H9 (cell line): Measurements from ENCODE around the gene CFAP410. TPM values are rescaled to one million over a fixed set of nuclear protein-coding genes. Genes with fewer than 3 reads are reported as not detected.

ENCODE experiments used
- DNase-seq: peaks from one replicate; pipeline ENCODE4 v3.0.0-alpha.2; 2017
- H2AFZ ChIP-seq: one replicate; pipeline ENCODE4 v1.6.1; 2013; ENCODE audit warnings: mild to moderate bottlenecking, low read length, control low read depth, moderate library complexity
- H2AK5ac ChIP-seq: 2 replicates; pipeline ENCODE4 v1.6.1; 2013; ENCODE audit warnings: low read length, control low read depth, mixed read lengths; ENCODE audit not compliant: insufficient read length
- H2BK120ac ChIP-seq: one replicate; pipeline ENCODE4 v1.6.1; 2013; ENCODE audit warnings: low read depth, mild to moderate bottlenecking, low read length, control low read depth, inconsistent platforms; ENCODE audit not compliant: poor library complexity, severe bottlenecking
- H2BK12ac ChIP-seq: 2 replicates; pipeline ENCODE4 v1.6.1; 2013; ENCODE audit warnings: low read length, control low read depth, mixed read lengths, low read depth; ENCODE audit not compliant: insufficient read length
- H2BK15ac ChIP-seq: 2 replicates; pipeline ENCODE4 v1.6.1; 2013; ENCODE audit warnings: low read depth, low read length, control low read depth
- H2BK20ac ChIP-seq: one replicate; pipeline ENCODE4 v1.6.1; 2013; ENCODE audit warnings: low read depth, mild to moderate bottlenecking, low read length, control low read depth, inconsistent platforms; ENCODE audit not compliant: poor library complexity, severe bottlenecking
- H2BK5ac ChIP-seq: 2 replicates; pipeline ENCODE4 v1.6.1; 2013; ENCODE audit warnings: low read length, control low read depth, mixed read lengths; ENCODE audit not compliant: insufficient read length
- H3K14ac ChIP-seq: 2 replicates; pipeline ENCODE4 v1.6.1; 2013; ENCODE audit warnings: low read length, control low read depth; ENCODE audit not compliant: insufficient read depth
- H3K18ac ChIP-seq: 2 replicates; pipeline ENCODE4 v1.6.1; 2013; ENCODE audit warnings: low read depth, mild to moderate bottlenecking, mixed read lengths, low read length, control low read depth; ENCODE audit not compliant: insufficient read length
- H3K23ac ChIP-seq: 2 replicates; pipeline ENCODE4 v1.6.1; 2013; ENCODE audit warnings: low read length, control low read depth, mixed read lengths, low read depth; ENCODE audit not compliant: insufficient read length
- H3K23me2 ChIP-seq: 2 replicates; pipeline ENCODE4 v1.6.1; 2013; ENCODE audit warnings: low read depth, mild to moderate bottlenecking, mixed read lengths, low read length, control low read depth; ENCODE audit not compliant: insufficient read length, poor library complexity, severe bottlenecking
- H3K27ac ChIP-seq: 2 replicates; pipeline ENCODE4 v1.5.1; 2013; ENCODE audit warnings: low read length, control low read depth, mixed read lengths, low read depth; ENCODE audit not compliant: insufficient read length
- H3K27me3 ChIP-seq: 2 replicates; pipeline ENCODE4 v1.6.1; 2013; ENCODE audit warnings: low read length, control low read depth, inconsistent platforms; ENCODE audit not compliant: insufficient read depth
- H3K4ac ChIP-seq: 2 replicates; pipeline ENCODE4 v1.6.1; 2013; ENCODE audit warnings: low read depth, mild to moderate bottlenecking, control low read depth, inconsistent platforms, low read length, moderate library complexity
- H3K4me1 ChIP-seq: 2 replicates; pipeline ENCODE4 v1.6.1; 2013; ENCODE audit warnings: low read length, control low read depth, inconsistent platforms; ENCODE audit not compliant: insufficient read depth
- H3K4me2 ChIP-seq: 2 replicates; pipeline ENCODE4 v1.6.1; 2013; ENCODE audit warnings: low read length, control low read depth, mixed read lengths; ENCODE audit not compliant: insufficient read length, insufficient read depth
- H3K56ac ChIP-seq: 2 replicates; pipeline ENCODE4 v1.6.1; 2013; ENCODE audit warnings: low read depth, mild to moderate bottlenecking, mixed read lengths, low read length, control low read depth; ENCODE audit not compliant: insufficient read length
- H3K79me1 ChIP-seq: 2 replicates; pipeline ENCODE4 v1.6.1; 2013; ENCODE audit warnings: low read depth, mild to moderate bottlenecking, moderate library complexity, low read length, control low read depth, inconsistent platforms; ENCODE audit not compliant: insufficient read depth, poor library complexity, severe bottlenecking
- H3K79me2 ChIP-seq: 2 replicates; pipeline ENCODE4 v1.6.1; 2013; ENCODE audit warnings: low read length, control low read depth, inconsistent platforms; ENCODE audit not compliant: insufficient read depth
- H3K9ac ChIP-seq: 2 replicates; pipeline ENCODE4 v1.6.1; 2013; ENCODE audit warnings: low read length, control low read depth, mixed read lengths; ENCODE audit not compliant: insufficient read length; ENCODE audit errors: extremely low read depth
- H3K9me3 ChIP-seq: one replicate; pipeline ENCODE4 v1.6.1; 2013; ENCODE audit warnings: low read depth, low read length, inconsistent platforms; ENCODE audit not compliant: control insufficient read depth
- H3T11ph ChIP-seq: one replicate; pipeline ENCODE4 v1.6.1; 2013; ENCODE audit warnings: mild to moderate bottlenecking, low read length, control low read depth, inconsistent platforms
- H4K20me1 ChIP-seq: one replicate; pipeline ENCODE4 v1.6.1; 2013; ENCODE audit not compliant: control insufficient read depth, insufficient read length, insufficient read depth
- H4K5ac ChIP-seq: 2 replicates; pipeline ENCODE4 v1.6.1; 2013; ENCODE audit warnings: low read depth, mild to moderate bottlenecking, mixed read lengths, low read length, control low read depth; ENCODE audit not compliant: insufficient read length
- H4K8ac ChIP-seq: replicated peaks from 2 replicates; pipeline ENCODE4 v1.6.1; 2013; ENCODE audit warnings: low read length, control low read depth, mixed read lengths, low read depth; ENCODE audit not compliant: insufficient read length
- H4K91ac ChIP-seq: 2 replicates; pipeline ENCODE4 v1.6.1; 2013; ENCODE audit warnings: low read depth, mild to moderate bottlenecking, moderate library complexity, mixed read lengths, low read length, control low read depth; ENCODE audit not compliant: insufficient read length
- H3K27ac Mint-ChIP-seq, 3 experiments: 2 replicates in 2 of 3; 3 replicates in 1 of 3; pipeline ENCODE4 v1.8.0; 2020 to 2021; ENCODE audit warnings: mixed read lengths in 3 of 3, mild to moderate bottlenecking in 1 of 3, moderate library complexity in 1 of 3
- H3K27me3 Mint-ChIP-seq: 2 replicates; pipeline ENCODE4 v1.8.0; 2021; ENCODE audit warnings: low read depth, mild to moderate bottlenecking, moderate library complexity, mixed read lengths
- H3K36me3 Mint-ChIP-seq, 3 experiments: 2 replicates in 2 of 3; 3 replicates in 1 of 3; pipeline ENCODE4 v1.8.0; 2020 to 2021; ENCODE audit warnings: low read depth in 3 of 3, mixed read lengths in 3 of 3; ENCODE audit not compliant: insufficient read depth in 1 of 3
- H3K4me1 Mint-ChIP-seq, 2 experiments: 2 replicates each; pipeline ENCODE4 v1.8.0; 2020; ENCODE audit warnings: mixed read lengths in 2 of 2
- H3K4me3 Mint-ChIP-seq, 2 experiments: 2 replicates in 1 of 2; 3 replicates in 1 of 2; pipeline ENCODE4 v1.8.0; 2020 to 2021; ENCODE audit warnings: mild to moderate bottlenecking in 2 of 2, mixed read lengths in 2 of 2, moderate library complexity in 1 of 2
- H3K9me3 Mint-ChIP-seq, 2 experiments: 2 replicates in 1 of 2; 3 replicates in 1 of 2; pipeline ENCODE4 v1.8.0; 2020; ENCODE audit warnings: mild to moderate bottlenecking in 2 of 2, mixed read lengths in 2 of 2, moderate library complexity in 1 of 2
- WGBS: extraction: QIAGEN DNeasy Blood & Tissue Kit; methylation state at CpG from one replicate; pipeline ENCODE4 v1.1.7; 2013; ENCODE audit warnings: missing lambda C conversion rate, low lambda C conversion rate, mixed read lengths; ENCODE audit not compliant: insufficient read length; ENCODE audit errors: extremely low coverage; 5-methylcytosine and 5-hydroxymethylcytosine counted together
- total RNA-seq: library from RNA; stranded (reverse); gene quantifications from 2 replicates; pipeline ENCODE4 v1.2.1, GENCODE V29; 2021
- TF ChIP-seq, protein P1 (sequence below): fragments of 200-600 bp; sonication (generic); conservative IDR thresholded peaks from 3 replicates; pipeline ENCODE4 v1.8.0; 2021; ENCODE audit warnings: antibody characterized with exemption, mild to moderate bottlenecking

The CFAP410 gene
- total RNA-seq, 1 experiment from 2014 or later: 17.0 TPM

DNA sequence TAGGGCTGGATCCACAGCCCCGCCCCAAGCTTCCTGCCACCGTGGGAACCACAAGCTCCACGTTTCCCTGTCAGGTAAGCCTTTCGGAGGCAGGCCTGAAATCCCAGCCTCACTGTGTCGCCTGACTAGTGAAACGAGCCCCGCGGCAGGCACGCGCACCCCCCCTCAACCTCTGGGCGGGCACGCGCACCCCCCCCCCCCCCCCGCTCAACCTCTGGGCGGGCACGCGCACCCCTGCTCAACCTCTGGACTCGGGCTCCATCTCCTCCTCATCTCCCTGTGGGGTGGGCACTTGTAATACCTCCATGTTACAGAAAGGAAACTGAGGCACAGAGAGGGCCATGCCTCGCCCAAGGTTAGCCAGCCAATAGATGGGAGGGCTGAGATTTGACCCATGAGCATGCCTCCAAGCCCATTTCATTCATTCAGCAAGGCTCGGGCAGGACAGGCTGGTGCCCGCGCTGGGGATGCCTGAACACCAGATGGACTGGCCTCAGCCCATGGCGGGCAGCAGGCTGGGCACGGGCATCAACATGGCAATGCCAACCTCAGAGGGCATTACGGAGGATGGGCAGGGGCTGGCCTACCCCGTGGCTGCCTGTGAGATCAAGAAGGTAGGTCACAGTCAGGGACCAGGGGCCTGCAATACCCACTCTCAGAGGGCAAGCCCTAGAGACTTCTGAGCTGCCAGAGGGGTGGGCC lies 4.7 kb downstream of the CFAP410 start:
- no peak overlapping the region for H3K27ac ChIP-seq
- H2BK20ac ChIP-seq: no peak overlapping the region
- no peaks in the 10 kb centered on the region for H4K20me1 ChIP-seq
- no peak for DNase-seq
- no peaks in the 10 kb centered on the region for H3K27me3 Mint-ChIP-seq
- peaks cover 0 to 8% (median 0%) of the 10 kb centered on the region in 3 experiments; a peak in 2 of 7 replicates for H3K36me3 Mint-ChIP-seq
- H3K9me3 Mint-ChIP-seq: no peaks in the 10 kb centered on the region
- peaks cover 8 to 12% of the 10 kb centered on the region in 2 experiments for H3K4me1 Mint-ChIP-seq
- no peak overlapping the region for H3K56ac ChIP-seq
- H2AK5ac ChIP-seq: no peak overlapping the region
- no peaks in the 10 kb centered on the region for H3K27me3 ChIP-seq
- no peak overlapping the region for H3K23ac ChIP-seq
- no peaks in the 10 kb centered on the region for H3K4me1 ChIP-seq
- no peak overlapping the region for H4K5ac ChIP-seq
- H4K91ac ChIP-seq: no peak overlapping the region
- H4K8ac ChIP-seq: no peak overlapping the region
- H3K18ac ChIP-seq: no peak overlapping the region
- H3K79me2 ChIP-seq: no peaks in the 10 kb centered on the region
- H3K79me1 ChIP-seq: no peaks in the 10 kb centered on the region
- H2BK120ac ChIP-seq: no peak overlapping the region
- H2BK12ac ChIP-seq: no peak overlapping the region
- no CpG with 5 or more reads among the region's 26 CpGs for WGBS
- H3K4me2 ChIP-seq: no peak overlapping the region
- H3K4ac ChIP-seq: no peak overlapping the region
- no peaks in the 10 kb centered on the region for H3K9me3 ChIP-seq
- H2BK5ac ChIP-seq: no peak overlapping the region
- no peak overlapping the region for H3T11ph ChIP-seq
- no peak overlapping the region for H3K9ac ChIP-seq
- H3K27ac Mint-ChIP-seq: no peak overlapping the region
- TF ChIP-seq, protein P1, sequence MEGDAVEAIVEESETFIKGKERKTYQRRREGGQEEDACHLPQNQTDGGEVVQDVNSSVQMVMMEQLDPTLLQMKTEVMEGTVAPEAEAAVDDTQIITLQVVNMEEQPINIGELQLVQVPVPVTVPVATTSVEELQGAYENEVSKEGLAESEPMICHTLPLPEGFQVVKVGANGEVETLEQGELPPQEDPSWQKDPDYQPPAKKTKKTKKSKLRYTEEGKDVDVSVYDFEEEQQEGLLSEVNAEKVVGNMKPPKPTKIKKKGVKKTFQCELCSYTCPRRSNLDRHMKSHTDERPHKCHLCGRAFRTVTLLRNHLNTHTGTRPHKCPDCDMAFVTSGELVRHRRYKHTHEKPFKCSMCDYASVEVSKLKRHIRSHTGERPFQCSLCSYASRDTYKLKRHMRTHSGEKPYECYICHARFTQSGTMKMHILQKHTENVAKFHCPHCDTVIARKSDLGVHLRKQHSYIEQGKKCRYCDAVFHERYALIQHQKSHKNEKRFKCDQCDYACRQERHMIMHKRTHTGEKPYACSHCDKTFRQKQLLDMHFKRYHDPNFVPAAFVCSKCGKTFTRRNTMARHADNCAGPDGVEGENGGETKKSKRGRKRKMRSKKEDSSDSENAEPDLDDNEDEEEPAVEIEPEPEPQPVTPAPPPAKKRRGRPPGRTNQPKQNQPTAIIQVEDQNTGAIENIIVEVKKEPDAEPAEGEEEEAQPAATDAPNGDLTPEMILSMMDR: no peak
- peaks cover 2% of the 10 kb centered on the region for H3K23me2 ChIP-seq
- no peak overlapping the region for H3K4me3 Mint-ChIP-seq
- no peak overlapping the region for H3K14ac ChIP-seq
- H2BK15ac ChIP-seq: no peak overlapping the region
- H2AFZ ChIP-seq: no peak overlapping the region
